Measurements from ENCODE around the gene NFIB. TPM values are rescaled to one million over a fixed set of nuclear protein-coding genes. Genes with fewer than 3 reads are reported as not detected.

The NFIB gene
- total and polyA plus RNA-seq, 2 of the 8 experiments (the other 6 are each of a cell fraction or from before 2014, with no cell fraction given): 2.6 to 13.1 TPM

DNA sequence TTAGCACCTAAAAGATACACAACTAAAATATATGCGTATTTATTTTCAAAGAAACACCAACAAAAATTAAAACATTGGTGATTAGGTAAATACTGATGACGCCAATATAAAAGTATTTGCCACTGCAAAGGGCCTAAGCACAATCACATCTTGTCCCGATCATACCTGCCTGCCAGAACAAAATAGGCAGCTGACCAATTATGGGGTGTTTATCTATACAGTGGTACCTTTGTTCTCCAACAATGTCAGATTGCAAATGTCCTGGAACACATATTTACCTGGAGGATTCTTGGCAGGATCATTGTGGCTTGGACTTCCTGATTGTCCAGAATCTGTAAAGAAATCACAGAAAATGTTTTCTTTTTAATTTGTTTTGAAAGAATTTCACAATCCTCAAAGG lies 134.5 kb downstream of the NFIB start (continued):
- TF ChIP-seq BRCA1 (IDR thresholded peaks at IDR 0.05; ENCODE audit: low read depth, low read length): no peak
- TF ChIP-seq SIX5 (IDR thresholded peaks at IDR 0.05; ENCODE audit: low read depth, low read length): no peak
- TF ChIP-seq SRF (IDR thresholded peaks at IDR 0.05; ENCODE audit: low read depth, low read length): no peak
- no peak for TF ChIP-seq SP2 (IDR thresholded peaks at IDR 0.05; ENCODE audit: low read length)
- no peak for TF ChIP-seq ASH2L (IDR thresholded peaks at IDR 0.05; ENCODE audit: low read length)
- no peak for TF ChIP-seq TCF12 (IDR thresholded peaks at IDR 0.05; ENCODE audit: low read depth, low read length)
- no peak for TF ChIP-seq SUZ12 (IDR thresholded peaks at IDR 0.05; ENCODE audit: low read length)
- no peak for TF ChIP-seq NANOG (IDR thresholded peaks at IDR 0.05; ENCODE audit: insufficient read depth, low read depth, low read length, poor library complexity, severe bottlenecking)
- no peak for TF ChIP-seq CHD1 (IDR thresholded peaks at IDR 0.05; ENCODE audit: low read depth, low read length)
